Mesenchymal stem cell (in vitro differentiated cells and primary cell): ENCODE data around the gene KLF7.
A peak's percentile ranks its signal among the peaks of the same experiment; 100 is the strongest.
"Not testable (repeated sequence)": the region's sequence is repeated elsewhere in the genome, so short reads cannot be mapped to it uniquely, and the experiment has no call there.

Experiments
- DNase-seq: peaks from one replicate; pipeline ENCODE4 v3.0.0-alpha.2; 2013
- H2AFZ ChIP-seq: one replicate; pipeline ENCODE4 v1.6.1; 2013; ENCODE audit warnings: low read depth, mild to moderate bottlenecking, control low read depth, inconsistent platforms, low read length, moderate library complexity
- H2AK5ac ChIP-seq: 2 replicates; pipeline ENCODE4 v1.6.1; 2013; ENCODE audit warnings: low read length, moderate library complexity, mild to moderate bottlenecking, inconsistent platforms; ENCODE audit not compliant: severe bottlenecking
- H2BK120ac ChIP-seq: one replicate; pipeline ENCODE4 v1.6.1; 2013; ENCODE audit warnings: low read depth, mild to moderate bottlenecking, inconsistent platforms, low read length, moderate library complexity
- H2BK12ac ChIP-seq, 2 experiments: one replicate each; pipeline ENCODE4 v1.6.1; 2013; ENCODE audit warnings: inconsistent platforms in 2 of 2, low read length in 2 of 2, mild to moderate bottlenecking in 2 of 2, moderate library complexity in 2 of 2, control low read depth in 1 of 2
- H2BK15ac ChIP-seq: one replicate; pipeline ENCODE4 v1.6.1; 2013; ENCODE audit warnings: mild to moderate bottlenecking, low read depth, inconsistent platforms; ENCODE audit not compliant: poor library complexity, severe bottlenecking
- H2BK5ac ChIP-seq: 2 replicates; pipeline ENCODE4 v1.6.1; 2013; ENCODE audit warnings: low read depth, mild to moderate bottlenecking, low read length, control low read depth, inconsistent platforms; ENCODE audit not compliant: poor library complexity, severe bottlenecking
- H3K14ac ChIP-seq, 2 experiments: one replicate each; pipeline ENCODE4 v1.6.1; 2013; ENCODE audit warnings: inconsistent platforms in 2 of 2, low read length in 2 of 2, control low read depth in 1 of 2, mild to moderate bottlenecking in 1 of 2, moderate library complexity in 1 of 2
- H3K18ac ChIP-seq, 2 experiments: one replicate each; pipeline ENCODE4 v1.6.1; 2013; ENCODE audit warnings: inconsistent platforms in 2 of 2, low read length in 2 of 2, control low read depth in 1 of 2, low read depth in 1 of 2, mild to moderate bottlenecking in 1 of 2
- H3K23ac ChIP-seq, 2 experiments: one replicate each; pipeline ENCODE4 v1.6.1; 2013; ENCODE audit warnings: inconsistent platforms in 2 of 2, low read length in 2 of 2, mild to moderate bottlenecking in 2 of 2, moderate library complexity in 2 of 2, control low read depth in 1 of 2
- H3K27ac ChIP-seq: 2 replicates; pipeline ENCODE4 v1.5.1; 2013; ENCODE audit warnings: mild to moderate bottlenecking, moderate library complexity, low read length, control low read depth, inconsistent platforms; ENCODE audit not compliant: poor library complexity, severe bottlenecking
- H3K27me3 ChIP-seq, 2 experiments: 2 replicates each; pipeline versions ENCODE4 v1.6.1 to v1.7.0; 2013; ENCODE audit warnings: low read length in 2 of 2, mild to moderate bottlenecking in 2 of 2, moderate library complexity in 2 of 2, control low read depth in 1 of 2, inconsistent platforms in 1 of 2; ENCODE audit not compliant: control insufficient read depth in 1 of 2, insufficient read depth in 1 of 2
- H3K36me3 ChIP-seq, 2 experiments: 2 replicates each; pipeline versions ENCODE4 v1.6.1 to v1.7.0; 2013; ENCODE audit warnings: low read length in 2 of 2, control low read depth in 1 of 2, inconsistent platforms in 1 of 2, low read depth in 1 of 2, mild to moderate bottlenecking in 1 of 2; ENCODE audit not compliant: insufficient read depth in 2 of 2, control insufficient read depth in 1 of 2
- H3K4ac ChIP-seq, 2 experiments: one replicate each; pipeline ENCODE4 v1.6.1; 2013; ENCODE audit warnings: inconsistent platforms in 2 of 2, low read length in 2 of 2, mild to moderate bottlenecking in 2 of 2, moderate library complexity in 2 of 2, control low read depth in 1 of 2, low read depth in 1 of 2
- H3K4me1 ChIP-seq: 2 replicates; pipeline ENCODE4 v1.6.1; 2013; ENCODE audit warnings: low read depth, low read length, control low read depth; ENCODE audit not compliant: control insufficient read depth, insufficient read depth
- H3K4me2 ChIP-seq: 2 replicates; pipeline ENCODE4 v1.6.1; 2013; ENCODE audit warnings: low read length, mild to moderate bottlenecking, inconsistent platforms; ENCODE audit not compliant: poor library complexity, severe bottlenecking
- H3K4me3 ChIP-seq, 2 experiments: 2 replicates each; pipeline versions ENCODE4 v1.5.1 to v1.7.0; 2013; ENCODE audit warnings: low read length in 2 of 2, mild to moderate bottlenecking in 2 of 2, control low read depth in 1 of 2, low read depth in 1 of 2; ENCODE audit not compliant: insufficient read depth in 1 of 2
- H3K79me1 ChIP-seq: replicated peaks from 2 replicates; pipeline ENCODE4 v1.6.1; 2013; ENCODE audit warnings: mild to moderate bottlenecking, control low read depth, low read length, inconsistent platforms; ENCODE audit not compliant: poor library complexity, severe bottlenecking
- H3K9ac ChIP-seq: 2 replicates; pipeline ENCODE4 v1.7.0; 2013; ENCODE audit warnings: mild to moderate bottlenecking, low read length, moderate library complexity
- H3K9me3 ChIP-seq: 2 replicates; pipeline ENCODE4 v1.7.0; 2013; ENCODE audit warnings: mild to moderate bottlenecking, low read length; ENCODE audit not compliant: control insufficient read depth
- H4K8ac ChIP-seq: one replicate; pipeline ENCODE4 v1.6.1; 2013; ENCODE audit warnings: inconsistent platforms, mild to moderate bottlenecking, low read length, moderate library complexity
- H4K91ac ChIP-seq: one replicate; pipeline ENCODE4 v1.6.1; 2013; ENCODE audit warnings: mild to moderate bottlenecking, low read length, inconsistent platforms
- WGBS: methylation state at CpG from one replicate; pipeline ENCODE4 v1.1.7; 2013; ENCODE audit warnings: mixed read lengths; 5-methylcytosine and 5-hydroxymethylcytosine counted together

Gene KLF7

GRCh38 chr2:207038299-207038698 lies 127.4 kb downstream of the KLF7 start:
- no peaks in the 10 kb centered on the region for H3K36me3 ChIP-seq
- H3K9ac ChIP-seq, result no peak overlapping the region
- no peak overlapping the region for H2BK5ac ChIP-seq
- H3K23ac ChIP-seq, result no peak overlapping the region
- no peak overlapping the region for H2BK120ac ChIP-seq
- H3K4ac ChIP-seq, result no peak overlapping the region
- H3K27me3 ChIP-seq, result no peaks in the 10 kb centered on the region
- H4K91ac ChIP-seq, result no peak overlapping the region
- DNase-seq, result no peak
- H4K8ac ChIP-seq, result no peak overlapping the region
- H2BK15ac ChIP-seq, result no peak overlapping the region
- H3K4me2 ChIP-seq, result no peak overlapping the region
- H3K27ac ChIP-seq, result no peak overlapping the region
- H2AK5ac ChIP-seq, result no peak overlapping the region
- H3K4me1 ChIP-seq, result peaks cover 3% of the 10 kb centered on the region
- H3K18ac ChIP-seq, result peak overlapping the region in 1 of 2 experiments; percentile 8
- H3K14ac ChIP-seq, result no peak overlapping the region
- H3K4me3 ChIP-seq, result no peak overlapping the region
- H2AFZ ChIP-seq, result no peak overlapping the region
- no peaks in the 10 kb centered on the region for H3K79me1 ChIP-seq
- 100% methylated on average over 1 of the region's 2 CpGs for WGBS
- peak overlapping the region; percentile 15 to 20 for H2BK12ac ChIP-seq
- H3K9me3 ChIP-seq, result peaks cover 11% of the 10 kb centered on the region

GRCh38 chr2:207037896-207038295 lies 127.9 kb downstream of the KLF7 start:
- Histone ChIP-seq H4K8ac (no peak overlapping the region), H3K36me3 (no peaks in the 10 kb centered on the region), H3K4me1 (peaks cover 3% of the 10 kb centered on the region), H2AFZ (no peak overlapping the region), H4K91ac (no peak overlapping the region), H3K4me3 (no peak overlapping the region), H3K9me3 (peaks cover 15% of the 10 kb centered on the region), H2BK12ac (peak overlapping the region in 1 of 2 experiments; percentile 55), H3K4ac (no peak overlapping the region), H3K27me3 (no peaks in the 10 kb centered on the region), H2BK5ac (no peak overlapping the region), H3K23ac (no peak overlapping the region), H3K14ac (no peak overlapping the region), H3K79me1 (no peaks in the 10 kb centered on the region), H3K18ac (no peak overlapping the region), H3K27ac (no peak overlapping the region), H2AK5ac (no peak overlapping the region), H3K4me2 (no peak overlapping the region), H2BK15ac (no peak overlapping the region), H2BK120ac (peak overlapping the region; percentile 6), H3K9ac (no peak overlapping the region)
- DNase-seq, result no peak
- 68% methylated on average over 6 of the region's 7 CpGs for WGBS

- not testable (repeated sequence) for H3K23ac ChIP-seq, H2AFZ ChIP-seq, H3K14ac ChIP-seq, H3K27ac ChIP-seq, H3K36me3 ChIP-seq, H3K27me3 ChIP-seq, H3K4ac ChIP-seq, H2BK12ac ChIP-seq, H2BK15ac ChIP-seq, H3K9ac ChIP-seq, H3K79me1 ChIP-seq, H2AK5ac ChIP-seq, H3K4me1 ChIP-seq, H3K4me2 ChIP-seq, H2BK5ac ChIP-seq, H3K4me3 ChIP-seq, H4K91ac ChIP-seq, H4K8ac ChIP-seq, H3K18ac ChIP-seq, DNase-seq, H2BK120ac ChIP-seq
- no CpG with 5 or more reads among the region's 8 CpGs for WGBS
- peaks cover 17% of the 10 kb centered on the region for H3K9me3 ChIP-seq
These were observed 128.7 kb downstream of the KLF7 start for GRCh38 chr2:207037023-207037422.

GRCh38 chr2:207035875-207036274 lies 129.9 kb downstream of the KLF7 start:
- Histone ChIP-seq H3K14ac (no peak overlapping the region), H2BK12ac (no peak overlapping the region), H3K18ac (no peak overlapping the region), H2BK120ac (no peak overlapping the region), H2AFZ (no peak overlapping the region), H3K4me3 (no peak overlapping the region), H4K8ac (no peak overlapping the region), H2BK15ac (no peak overlapping the region), H3K9me3 (peaks cover 17% of the 10 kb centered on the region), H3K9ac (no peak overlapping the region), H3K79me1 (no peaks in the 10 kb centered on the region), H3K27ac (no peak overlapping the region), H4K91ac (no peak overlapping the region), H3K4me1 (no peaks in the 10 kb centered on the region), H3K27me3 (no peaks in the 10 kb centered on the region), H3K23ac (no peak overlapping the region), H2AK5ac (no peak overlapping the region), H3K4me2 (no peak overlapping the region), H2BK5ac (no peak overlapping the region), H3K4ac (no peak overlapping the region), H3K36me3 (no peaks in the 10 kb centered on the region)
- no peak for DNase-seq
- 72% methylated on average over 2 of the region's 2 CpGs for WGBS
